ENCODE results near the gene JADE2.
A peak's percentile ranks its signal among the peaks of the same experiment; 100 is the strongest.

Gene JADE2

DNA sequence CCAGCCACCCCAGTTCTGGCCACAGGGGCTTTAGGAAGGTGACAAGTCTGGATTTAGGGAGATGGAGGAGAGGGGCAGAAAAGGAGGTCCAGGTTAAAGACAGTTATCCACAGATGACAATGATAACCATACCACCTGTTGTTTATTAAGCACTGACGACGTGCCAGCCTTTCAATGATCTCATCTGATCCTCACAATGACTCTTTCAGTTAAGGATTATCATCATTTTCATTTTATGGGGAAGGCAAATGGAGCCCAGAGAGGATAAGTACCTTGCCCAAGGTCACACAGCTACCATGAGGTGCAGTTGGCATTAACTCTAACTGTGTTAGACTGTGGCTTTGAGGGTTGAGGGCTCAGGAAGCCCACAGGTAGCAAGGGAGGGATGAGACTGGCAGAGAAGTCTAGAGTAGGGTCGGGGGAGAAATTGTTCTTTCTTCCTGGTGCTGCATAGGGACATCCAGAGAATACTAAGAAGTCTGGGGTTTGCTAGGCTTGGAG is 21.5 kb upstream of the JADE2 start:
- TF ChIP-seq SNAI2 (CRISPR knock-in tag; IDR thresholded peaks at IDR 0.05) (no peak), RARB (CRISPR knock-in tag; IDR thresholded peaks at IDR 0.05) (no peak), CSDC2 (CRISPR knock-in tag; IDR thresholded peaks at IDR 0.05) (no peak), TCF4 (CRISPR knock-in tag; IDR thresholded peaks at IDR 0.05; ENCODE audit: borderline replicate concordance) (no peak), GLIS3 (CRISPR knock-in tag; IDR thresholded peaks at IDR 0.05) (no peak), TOX (CRISPR knock-in tag; IDR thresholded peaks at IDR 0.05; ENCODE audit: borderline replicate concordance) (no peak), BACH2 (CRISPR knock-in tag; IDR thresholded peaks at IDR 0.05; ENCODE audit: borderline replicate concordance) (no peak), PPARA (CRISPR knock-in tag; IDR thresholded peaks at IDR 0.05; ENCODE audit: borderline replicate concordance) (no peak), ZNF565 (CRISPR knock-in tag; conservative IDR thresholded peaks at IDR 0.05; ENCODE audit: low read depth) (no peak), OSR1 (CRISPR knock-in tag; IDR thresholded peaks at IDR 0.05) (no peak), ZFP3 (CRISPR knock-in tag; IDR thresholded peaks at IDR 0.05) (no peak)
- TF ChIP-seq, protein P1, sequence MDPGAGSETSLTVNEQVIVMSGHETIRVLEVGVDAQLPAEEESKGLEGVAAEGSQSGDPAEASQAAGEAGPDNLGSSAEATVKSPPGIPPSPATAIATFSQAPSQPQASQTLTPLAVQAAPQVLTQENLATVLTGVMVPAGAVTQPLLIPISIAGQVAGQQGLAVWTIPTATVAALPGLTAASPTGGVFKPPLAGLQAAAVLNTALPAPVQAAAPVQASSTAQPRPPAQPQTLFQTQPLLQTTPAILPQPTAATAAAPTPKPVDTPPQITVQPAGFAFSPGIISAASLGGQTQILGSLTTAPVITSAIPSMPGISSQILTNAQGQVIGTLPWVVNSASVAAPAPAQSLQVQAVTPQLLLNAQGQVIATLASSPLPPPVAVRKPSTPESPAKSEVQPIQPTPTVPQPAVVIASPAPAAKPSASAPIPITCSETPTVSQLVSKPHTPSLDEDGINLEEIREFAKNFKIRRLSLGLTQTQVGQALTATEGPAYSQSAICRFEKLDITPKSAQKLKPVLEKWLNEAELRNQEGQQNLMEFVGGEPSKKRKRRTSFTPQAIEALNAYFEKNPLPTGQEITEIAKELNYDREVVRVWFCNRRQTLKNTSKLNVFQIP (CRISPR knock-in tag; IDR thresholded peaks at IDR 0.05; ENCODE audit: borderline replicate concordance, low read depth) = no peak
- TF ChIP-seq, protein P2, sequence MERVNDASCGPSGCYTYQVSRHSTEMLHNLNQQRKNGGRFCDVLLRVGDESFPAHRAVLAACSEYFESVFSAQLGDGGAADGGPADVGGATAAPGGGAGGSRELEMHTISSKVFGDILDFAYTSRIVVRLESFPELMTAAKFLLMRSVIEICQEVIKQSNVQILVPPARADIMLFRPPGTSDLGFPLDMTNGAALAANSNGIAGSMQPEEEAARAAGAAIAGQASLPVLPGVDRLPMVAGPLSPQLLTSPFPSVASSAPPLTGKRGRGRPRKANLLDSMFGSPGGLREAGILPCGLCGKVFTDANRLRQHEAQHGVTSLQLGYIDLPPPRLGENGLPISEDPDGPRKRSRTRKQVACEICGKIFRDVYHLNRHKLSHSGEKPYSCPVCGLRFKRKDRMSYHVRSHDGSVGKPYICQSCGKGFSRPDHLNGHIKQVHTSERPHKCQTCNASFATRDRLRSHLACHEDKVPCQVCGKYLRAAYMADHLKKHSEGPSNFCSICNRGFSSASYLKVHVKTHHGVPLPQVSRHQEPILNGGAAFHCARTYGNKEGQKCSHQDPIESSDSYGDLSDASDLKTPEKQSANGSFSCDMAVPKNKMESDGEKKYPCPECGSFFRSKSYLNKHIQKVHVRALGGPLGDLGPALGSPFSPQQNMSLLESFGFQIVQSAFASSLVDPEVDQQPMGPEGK (CRISPR knock-in tag; IDR thresholded peaks at IDR 0.05; ENCODE audit: borderline replicate concordance) = no peak
- TF ChIP-seq, protein P3, sequence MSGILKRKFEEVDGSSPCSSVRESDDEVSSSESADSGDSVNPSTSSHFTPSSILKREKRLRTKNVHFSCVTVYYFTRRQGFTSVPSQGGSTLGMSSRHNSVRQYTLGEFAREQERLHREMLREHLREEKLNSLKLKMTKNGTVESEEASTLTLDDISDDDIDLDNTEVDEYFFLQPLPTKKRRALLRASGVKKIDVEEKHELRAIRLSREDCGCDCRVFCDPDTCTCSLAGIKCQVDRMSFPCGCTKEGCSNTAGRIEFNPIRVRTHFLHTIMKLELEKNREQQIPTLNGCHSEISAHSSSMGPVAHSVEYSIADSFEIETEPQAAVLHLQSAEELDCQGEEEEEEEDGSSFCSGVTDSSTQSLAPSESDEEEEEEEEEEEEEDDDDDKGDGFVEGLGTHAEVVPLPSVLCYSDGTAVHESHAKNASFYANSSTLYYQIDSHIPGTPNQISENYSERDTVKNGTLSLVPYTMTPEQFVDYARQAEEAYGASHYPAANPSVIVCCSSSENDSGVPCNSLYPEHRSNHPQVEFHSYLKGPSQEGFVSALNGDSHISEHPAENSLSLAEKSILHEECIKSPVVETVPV (CRISPR knock-in tag; IDR thresholded peaks at IDR 0.05) = no peak
- ATAC-seq = peak; percentile 3

DNA sequence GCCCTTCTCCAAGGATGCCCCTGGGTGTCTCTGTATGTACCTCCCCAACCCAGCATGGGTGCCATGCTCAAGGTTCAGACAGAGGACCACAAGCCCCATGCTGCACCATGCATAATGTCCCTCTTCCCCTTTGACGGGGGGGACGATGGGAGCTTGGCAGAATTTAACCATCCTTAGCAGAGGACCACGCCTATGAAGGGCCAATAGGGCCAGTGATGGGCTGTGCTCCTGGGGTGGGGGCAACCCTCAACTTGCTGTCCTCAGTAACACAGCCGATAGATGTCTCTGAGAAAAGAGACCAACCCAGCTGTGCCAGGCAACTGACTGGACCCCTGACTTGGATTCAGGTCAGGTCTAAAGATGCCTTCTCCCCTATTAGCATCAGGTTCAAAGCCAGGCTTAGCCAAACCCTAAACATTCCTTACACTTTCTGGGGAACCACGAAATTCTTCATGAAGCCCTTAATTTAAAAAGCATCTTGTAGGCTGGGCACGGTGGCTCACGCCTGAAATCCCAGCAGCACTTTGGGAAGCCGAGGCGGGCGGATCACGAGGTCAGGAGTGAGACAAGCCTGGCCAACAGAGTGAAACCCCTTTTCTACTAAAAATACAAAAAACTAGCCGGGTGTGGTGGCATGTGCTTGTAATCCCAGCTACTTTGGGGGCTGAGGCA is 20.7 kb upstream of the JADE2 start:
- no peak for ATAC-seq
- no peak for TF ChIP-seq ZNF565 (CRISPR knock-in tag; conservative IDR thresholded peaks at IDR 0.05; ENCODE audit: low read depth)
- TF ChIP-seq ZNF8 (CRISPR knock-in tag; IDR thresholded peaks at IDR 0.05) = no peak
- no peak for TF ChIP-seq RARB (CRISPR knock-in tag; IDR thresholded peaks at IDR 0.05)
- TF ChIP-seq, protein P1 (CRISPR knock-in tag; IDR thresholded peaks at IDR 0.05; ENCODE audit: borderline replicate concordance, low read depth) = no peak
- no peak for TF ChIP-seq OSR1 (CRISPR knock-in tag; IDR thresholded peaks at IDR 0.05)
- no peak for TF ChIP-seq ZFP30 (CRISPR knock-in tag; IDR thresholded peaks at IDR 0.05)
- TF ChIP-seq ESRRG (CRISPR knock-in tag; IDR thresholded peaks at IDR 0.05) = no peak
- TF ChIP-seq, protein P4, sequence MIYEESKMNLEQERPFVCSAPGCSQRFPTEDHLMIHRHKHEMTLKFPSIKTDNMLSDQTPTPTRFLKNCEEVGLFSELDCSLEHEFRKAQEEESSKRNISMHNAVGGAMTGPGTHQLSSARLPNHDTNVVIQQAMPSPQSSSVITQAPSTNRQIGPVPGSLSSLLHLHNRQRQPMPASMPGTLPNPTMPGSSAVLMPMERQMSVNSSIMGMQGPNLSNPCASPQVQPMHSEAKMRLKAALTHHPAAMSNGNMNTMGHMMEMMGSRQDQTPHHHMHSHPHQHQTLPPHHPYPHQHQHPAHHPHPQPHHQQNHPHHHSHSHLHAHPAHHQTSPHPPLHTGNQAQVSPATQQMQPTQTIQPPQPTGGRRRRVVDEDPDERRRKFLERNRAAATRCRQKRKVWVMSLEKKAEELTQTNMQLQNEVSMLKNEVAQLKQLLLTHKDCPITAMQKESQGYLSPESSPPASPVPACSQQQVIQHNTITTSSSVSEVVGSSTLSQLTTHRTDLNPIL (CRISPR knock-in tag; IDR thresholded peaks at IDR 0.05; ENCODE audit: low read depth) = no peak
- TF ChIP-seq, protein P3 (CRISPR knock-in tag; IDR thresholded peaks at IDR 0.05) = no peak
- no peak for TF ChIP-seq SNAI2 (CRISPR knock-in tag; IDR thresholded peaks at IDR 0.05)
- no peak for TF ChIP-seq ISL1 (CRISPR knock-in tag; IDR thresholded peaks at IDR 0.05)
- TF ChIP-seq GLIS3 (CRISPR knock-in tag; IDR thresholded peaks at IDR 0.05) = no peak
- no peak for TF ChIP-seq PPARA (CRISPR knock-in tag; IDR thresholded peaks at IDR 0.05; ENCODE audit: borderline replicate concordance)
- TF ChIP-seq TOX (CRISPR knock-in tag; IDR thresholded peaks at IDR 0.05; ENCODE audit: borderline replicate concordance) = no peak
- no peak for TF ChIP-seq ARNTL (CRISPR knock-in tag; IDR thresholded peaks at IDR 0.05; ENCODE audit: borderline replicate concordance, low read depth)
- TF ChIP-seq ZFP3 (CRISPR knock-in tag; IDR thresholded peaks at IDR 0.05) = no peak

All from SK-N-SH treated with all-trans-retinoic acid at 6 μM for 48 hours (cell line).